HG03558 (cell line): ENCODE data around the gene FNDC8.
"Not testable (repeated sequence)": the region's sequence is repeated elsewhere in the genome, so short reads cannot be mapped to it uniquely, and the experiment has no call there.

Experiments used
- ATAC-seq: cut with Tn5 transposase; IDR thresholded peaks from one replicate; pipeline ENCODE4 v1.9.1; 2021; ENCODE audit warnings: moderate number of reproducible peaks; ENCODE audit not compliant: unreplicated experiment; ENCODE audit errors: extremely low read depth

FNDC8 gene

DNA sequence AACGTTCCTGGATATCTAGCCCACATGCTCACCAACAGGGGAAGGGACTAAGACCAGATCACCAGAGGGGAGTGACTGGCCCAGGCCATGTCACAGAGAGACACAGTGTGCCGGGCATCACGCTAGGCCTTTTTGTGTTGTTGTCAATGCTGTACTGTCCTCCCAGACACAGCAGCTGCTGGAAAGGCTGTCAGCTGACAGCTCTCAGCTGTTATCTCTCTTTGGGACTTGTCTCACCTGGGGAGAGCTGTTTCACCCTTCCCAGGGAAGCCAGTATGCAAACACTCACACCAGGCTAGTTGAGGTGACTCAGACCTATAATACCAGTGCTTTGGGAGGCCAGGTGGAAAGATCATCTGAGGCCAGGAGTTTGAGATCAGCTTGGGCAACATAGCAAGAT lies 45.6 kb downstream of the FNDC8 start:
- ATAC-seq = no peak

DNA sequence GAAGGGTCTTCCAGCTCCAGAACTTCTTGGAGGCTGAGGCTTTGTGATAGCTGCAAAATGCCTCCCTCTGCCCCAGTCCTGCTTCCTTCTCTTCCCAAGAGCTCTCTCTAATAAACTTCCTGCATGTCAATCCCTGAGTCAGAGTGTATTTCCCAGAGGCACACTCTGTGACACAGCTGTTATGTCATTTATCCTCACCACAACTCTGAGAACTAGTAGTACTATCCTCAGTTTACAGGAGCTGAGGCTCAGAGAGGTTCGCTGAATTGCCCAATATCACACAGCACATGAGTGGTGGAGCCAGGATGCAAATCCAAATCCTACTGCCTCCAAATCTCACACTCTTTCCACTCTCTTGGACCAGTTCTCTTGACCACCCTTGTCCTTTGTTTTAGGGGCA lies 46.3 kb downstream of the FNDC8 start:
- ATAC-seq = no peak

DNA sequence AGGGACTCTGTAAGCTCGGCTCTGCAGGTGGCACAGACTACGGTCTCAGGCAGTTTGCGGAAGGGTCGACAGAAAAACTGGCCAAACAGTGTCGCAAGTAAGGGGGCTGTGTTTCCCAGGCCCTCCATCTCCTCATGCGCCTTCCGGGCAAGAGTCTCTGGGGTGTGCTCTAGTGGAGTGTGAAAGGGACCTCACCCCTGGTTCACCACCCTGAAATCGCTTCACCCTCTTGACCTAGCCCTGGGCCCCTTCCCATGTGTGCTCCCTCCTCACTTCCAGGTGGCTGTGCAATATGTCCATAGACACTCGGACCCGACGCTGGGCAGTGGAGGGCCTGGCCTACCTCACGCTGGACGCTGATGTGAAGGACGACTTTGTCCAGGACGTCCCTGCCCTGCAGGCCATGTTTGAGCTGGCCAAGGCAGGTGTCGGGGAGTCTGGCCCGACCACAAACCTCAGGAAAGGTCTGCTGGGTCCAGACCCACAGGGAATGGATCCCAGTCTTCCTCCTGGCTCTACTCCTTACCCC lies 48.5 kb downstream of the FNDC8 start:
- no peak for ATAC-seq

DNA sequence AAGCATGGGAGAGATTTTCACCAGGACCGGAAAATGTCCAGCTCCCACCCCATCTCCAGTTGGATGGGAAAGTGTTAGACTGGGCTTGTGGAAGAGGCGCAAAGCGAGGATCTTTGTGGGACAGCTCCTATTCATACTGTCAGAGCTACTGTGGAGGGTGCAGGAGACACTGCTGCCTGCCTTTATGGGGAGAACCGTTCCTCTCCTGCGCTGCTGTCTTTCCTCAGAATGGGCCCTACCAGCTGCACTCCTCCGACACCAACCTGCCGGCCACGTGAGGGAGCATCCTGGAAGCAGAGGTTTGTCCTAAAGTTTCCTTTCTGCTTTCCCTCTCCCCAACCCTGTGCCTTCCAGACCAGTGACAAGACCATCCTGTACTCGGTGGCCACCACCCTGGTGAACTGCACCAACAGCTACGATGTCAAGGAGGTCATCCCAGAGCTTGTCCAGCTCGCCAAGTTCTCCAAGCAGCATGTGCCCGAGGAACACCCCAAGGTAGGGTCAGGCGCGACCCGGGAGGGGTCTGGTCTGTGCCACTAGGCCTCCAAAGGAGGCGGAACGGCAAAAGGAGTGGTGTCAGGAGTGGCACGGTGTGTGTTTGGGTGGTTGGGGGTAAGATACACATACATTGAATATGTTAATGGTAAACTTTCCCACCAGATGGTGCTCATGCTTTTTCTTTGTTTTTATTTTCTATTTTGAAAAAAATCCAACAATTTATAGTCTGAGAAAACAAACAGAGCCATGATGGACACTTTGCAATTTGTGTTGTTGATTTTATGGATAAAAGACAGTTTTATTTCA lies 49.8 kb downstream of the FNDC8 start:
- ATAC-seq = no peak

DNA sequence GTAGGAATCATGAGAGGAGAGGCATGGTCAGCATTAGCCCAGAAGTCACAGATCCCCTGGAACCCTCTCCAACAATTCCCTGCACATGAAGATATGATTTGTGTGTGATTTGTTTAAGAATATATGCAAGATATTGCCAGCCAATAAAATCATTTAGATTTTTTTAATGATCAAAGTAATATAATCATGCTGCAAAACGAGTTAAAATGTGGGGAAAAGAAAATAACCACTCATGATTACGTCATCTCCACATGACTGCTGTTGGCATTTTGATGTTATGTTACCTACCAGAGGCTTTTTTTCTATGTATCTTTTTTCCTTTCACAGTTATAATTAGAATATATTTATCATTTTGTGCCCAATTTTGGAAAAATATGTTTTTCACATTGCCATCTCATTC lies 50.4 kb downstream of the FNDC8 start:
- no peak for ATAC-seq

DNA sequence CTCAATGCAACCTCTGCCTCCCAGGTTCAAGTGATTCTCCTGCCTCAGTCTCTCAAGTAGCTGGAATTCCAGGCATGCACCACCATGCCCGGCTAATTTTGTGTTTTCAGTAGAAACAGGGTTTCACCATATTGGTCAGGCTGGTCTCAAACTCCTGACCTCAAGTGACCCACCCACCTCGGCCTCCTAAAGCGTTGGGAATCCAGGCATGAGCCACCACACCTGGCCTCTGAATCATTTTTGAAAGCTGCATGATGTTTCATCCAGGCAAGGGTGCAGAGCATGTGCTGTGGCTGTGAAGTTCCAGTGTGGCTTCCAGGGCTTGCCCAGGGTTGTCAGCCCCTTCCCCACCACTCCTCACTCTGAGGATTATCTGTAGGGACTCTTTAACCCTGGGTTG lies 50.9 kb downstream of the FNDC8 start:
- ATAC-seq = not testable (repeated sequence)

DNA sequence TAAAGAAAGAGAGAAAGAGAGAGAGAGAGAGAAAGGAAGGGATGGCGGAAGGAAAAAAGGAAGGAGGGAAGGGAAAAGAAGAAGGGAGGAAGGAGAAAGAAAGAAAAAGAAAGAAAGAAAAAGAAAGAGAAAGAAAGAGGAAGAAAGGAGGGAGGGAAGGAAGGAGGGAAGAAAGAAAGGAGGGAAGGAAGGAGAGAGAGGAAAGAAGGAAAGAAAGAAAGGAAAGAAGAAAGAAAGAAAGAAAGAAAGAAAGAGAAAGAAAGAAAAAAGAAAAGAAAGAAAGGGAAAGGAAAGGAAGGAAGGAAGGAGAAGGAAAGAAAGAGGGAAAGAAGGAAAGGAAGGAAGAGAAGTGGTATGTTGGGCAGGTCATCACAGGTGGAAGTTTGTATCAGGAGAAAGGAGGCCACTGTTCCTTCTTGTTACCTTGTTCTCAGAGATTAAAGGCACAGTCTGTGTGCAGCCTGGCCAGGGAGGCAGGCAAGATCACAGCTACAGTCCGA lies 53.5 kb downstream of the FNDC8 start:
- no peak for ATAC-seq

DNA sequence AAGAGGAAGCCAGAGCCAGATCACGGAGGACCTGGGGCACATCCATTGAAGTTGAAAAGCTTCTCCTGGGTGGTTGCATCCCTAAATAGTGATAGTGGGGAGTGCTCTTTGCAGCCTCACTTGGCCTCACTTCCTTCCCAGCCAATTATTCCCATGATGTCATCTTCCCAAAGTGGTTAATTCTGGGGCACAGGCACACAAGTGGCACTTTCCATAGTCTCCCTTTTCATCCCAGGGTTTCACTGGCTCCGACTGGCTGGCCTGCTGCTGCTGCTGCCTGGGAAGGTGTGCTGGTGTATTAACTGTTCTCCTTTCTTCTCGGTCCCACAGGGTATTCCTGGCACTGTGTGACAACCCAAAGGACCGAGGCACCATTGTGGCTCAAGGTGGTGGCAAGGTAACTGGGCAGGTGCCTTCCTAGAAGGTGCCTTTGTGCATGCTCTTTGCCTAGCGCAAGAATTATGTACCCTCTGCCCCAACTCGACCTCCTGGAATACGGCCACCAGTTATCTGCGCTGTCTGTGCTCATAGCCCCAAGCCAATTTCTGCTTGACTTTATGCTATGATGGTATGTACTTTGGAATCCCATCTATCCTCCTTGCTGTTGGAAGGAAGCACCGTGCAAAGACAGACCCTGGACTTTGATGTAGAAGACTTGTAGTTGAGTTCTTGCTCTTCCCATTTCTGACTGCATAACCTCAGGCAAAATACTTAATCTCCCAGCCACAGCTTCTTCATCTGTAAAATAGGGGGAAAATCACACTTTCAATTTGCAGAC lies 54.4 kb downstream of the FNDC8 start:
- ATAC-seq = no peak

DNA sequence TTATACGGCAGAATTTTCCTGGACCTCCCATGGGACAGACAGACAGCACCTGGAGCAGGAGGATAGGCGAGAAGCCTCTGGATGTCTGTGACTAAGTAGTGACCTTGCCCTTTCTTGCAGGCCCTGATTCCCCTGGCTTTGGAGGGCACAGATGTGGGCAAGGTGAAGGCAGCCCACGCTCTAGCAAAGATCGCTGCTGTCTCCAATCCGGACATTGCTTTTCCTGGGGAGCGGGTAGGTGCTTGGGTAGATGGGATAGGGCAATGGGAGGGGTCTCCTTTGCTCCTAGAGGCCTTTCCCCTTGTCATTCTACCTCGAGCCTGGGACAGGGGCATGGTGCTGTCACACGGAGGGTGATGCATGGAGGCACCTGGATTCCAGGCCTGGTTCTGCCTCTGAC lies 55.5 kb downstream of the FNDC8 start:
- no peak for ATAC-seq

DNA sequence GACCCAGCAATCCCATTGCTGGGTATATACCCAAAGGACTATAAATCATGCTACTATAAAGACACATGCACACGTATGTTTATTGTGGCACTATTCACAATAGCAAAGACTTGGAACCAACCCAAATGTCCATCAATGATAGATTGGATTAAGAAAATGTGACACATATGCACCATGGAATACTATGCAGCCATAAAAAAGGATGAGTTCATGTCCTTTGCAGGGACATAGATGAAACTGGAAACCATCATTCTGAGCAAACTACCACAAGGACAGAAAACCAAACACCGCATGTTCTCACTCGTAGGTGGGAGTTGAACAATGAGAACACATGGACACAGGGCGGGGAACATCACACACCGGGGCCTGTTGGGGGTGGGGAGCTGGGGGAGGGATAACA lies 58.0 kb downstream of the FNDC8 start:
- ATAC-seq = not testable (repeated sequence)
